Measurements from ENCODE around the gene EZH1.
"Not testable (repeated sequence)": the region's sequence is repeated elsewhere in the genome, so short reads cannot be mapped to it uniquely, and the experiment has no call there.

DNA sequence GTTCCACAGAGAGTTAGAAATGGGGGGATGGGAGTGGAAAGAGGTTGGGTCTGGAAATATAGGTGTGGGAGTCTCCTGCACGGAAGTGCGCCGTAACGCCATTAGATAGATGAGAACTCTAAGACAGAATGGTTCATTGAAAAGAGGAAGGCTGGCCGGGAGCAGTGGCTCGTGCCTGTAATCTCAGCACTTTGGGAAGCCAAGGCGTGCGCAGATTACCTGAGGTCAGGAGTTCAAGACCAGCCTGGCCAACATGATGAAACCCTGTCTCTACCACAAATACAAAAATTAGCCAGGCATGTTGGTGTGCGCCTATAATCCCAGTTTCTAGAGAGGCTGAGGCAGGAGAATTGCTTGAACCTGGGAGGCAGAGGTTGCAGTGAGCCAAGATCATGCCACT, 23.2 kb upstream of the EZH1 start:
- TF ChIP-seq, protein P1, sequence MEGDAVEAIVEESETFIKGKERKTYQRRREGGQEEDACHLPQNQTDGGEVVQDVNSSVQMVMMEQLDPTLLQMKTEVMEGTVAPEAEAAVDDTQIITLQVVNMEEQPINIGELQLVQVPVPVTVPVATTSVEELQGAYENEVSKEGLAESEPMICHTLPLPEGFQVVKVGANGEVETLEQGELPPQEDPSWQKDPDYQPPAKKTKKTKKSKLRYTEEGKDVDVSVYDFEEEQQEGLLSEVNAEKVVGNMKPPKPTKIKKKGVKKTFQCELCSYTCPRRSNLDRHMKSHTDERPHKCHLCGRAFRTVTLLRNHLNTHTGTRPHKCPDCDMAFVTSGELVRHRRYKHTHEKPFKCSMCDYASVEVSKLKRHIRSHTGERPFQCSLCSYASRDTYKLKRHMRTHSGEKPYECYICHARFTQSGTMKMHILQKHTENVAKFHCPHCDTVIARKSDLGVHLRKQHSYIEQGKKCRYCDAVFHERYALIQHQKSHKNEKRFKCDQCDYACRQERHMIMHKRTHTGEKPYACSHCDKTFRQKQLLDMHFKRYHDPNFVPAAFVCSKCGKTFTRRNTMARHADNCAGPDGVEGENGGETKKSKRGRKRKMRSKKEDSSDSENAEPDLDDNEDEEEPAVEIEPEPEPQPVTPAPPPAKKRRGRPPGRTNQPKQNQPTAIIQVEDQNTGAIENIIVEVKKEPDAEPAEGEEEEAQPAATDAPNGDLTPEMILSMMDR (IDR thresholded peaks at IDR 0.05), result not testable (repeated sequence)
- not testable (repeated sequence) for TF ChIP-seq POLR2A (IDR thresholded peaks at IDR 0.05)
